ENCODE measurements around the gene NIPAL1. TPM values are rescaled to one million over a fixed set of nuclear protein-coding genes. Genes with fewer than 3 reads are reported as not detected.

Gene NIPAL1
- total and polyA plus RNA-seq, 2 experiments from 2014 or later: 0.95 to 3.7 TPM

- Histone ChIP-seq H3K79me2 (ENCODE audit: insufficient read depth) (no peaks in the 10 kb centered on the region), H3K4me1 (ENCODE audit: insufficient read depth) (no peaks in the 10 kb centered on the region), H3K9me2 (ENCODE audit: insufficient read depth) (no peaks in the 10 kb centered on the region), H2AFZ (no peak overlapping the region), H3F3A (ENCODE audit: insufficient read depth) (no peaks in the 10 kb centered on the region; the same call in 1 of the 2 replicates), H3K4me3 (no peak overlapping the region), H3K9me3 (ENCODE audit: low read depth) (no peaks in the 10 kb centered on the region), H3K9ac (no peak overlapping the region), H4K20me1 (ENCODE audit: insufficient read depth) (no peaks in the 10 kb centered on the region), H3K27ac (no peak overlapping the region), H3K27me3 (replicated peaks; ENCODE audit: insufficient read depth) (no peaks in the 10 kb centered on the region), H3K36me3 (ENCODE audit: low read depth) (no peaks in the 10 kb centered on the region), H3K4me2 (ENCODE audit: unreplicated experiment) (no peak overlapping the region)
- DNase-seq: no peak
- in situ Hi-C loops (cut with MboI): no loop called here
- no peak for TF ChIP-seq EZH2phosphoT487 (IDR thresholded peaks at IDR 0.05; ENCODE audit: insufficient read depth, low read depth)
- TF ChIP-seq EZH2 (IDR thresholded peaks at IDR 0.05; ENCODE audit: insufficient read depth, poor library complexity, severe bottlenecking): no peak
- 87 to 90% methylated on average over 4 of the region's 4 CpGs for WGBS, 2 experiments (ENCODE audit: low coverage in 1 of 2, low lambda C conversion rate in 2 of 2, missing lambda C conversion rate in 2 of 2)
Observed at GRCh38 chr4:48015216-48015615, 1.4 kb upstream of the NIPAL1 start.

- no peak overlapping the region for H3K27ac ChIP-seq
- peak overlapping the region; percentile 96 for H3K4me2 ChIP-seq (ENCODE audit: unreplicated experiment)
- H3K9me3 ChIP-seq (ENCODE audit: low read depth): no peaks in the 10 kb centered on the region
- no peaks in the 10 kb centered on the region; the same call in 1 of the 2 replicates for H3F3A ChIP-seq (ENCODE audit: insufficient read depth)
- no peaks in the 10 kb centered on the region for H3K79me2 ChIP-seq (ENCODE audit: insufficient read depth)
- no peak for DNase-seq
- peak overlapping the region; percentile 93 for H2AFZ ChIP-seq
- H3K27me3 ChIP-seq (replicated peaks; ENCODE audit: insufficient read depth): no peaks in the 10 kb centered on the region
- H3K36me3 ChIP-seq (ENCODE audit: low read depth): no peaks in the 10 kb centered on the region
- H3K9ac ChIP-seq: no peak overlapping the region
- in situ Hi-C loops (cut with MboI): no loop called here
- H4K20me1 ChIP-seq (ENCODE audit: insufficient read depth): no peaks in the 10 kb centered on the region
- no peak for TF ChIP-seq EZH2 (IDR thresholded peaks at IDR 0.05; ENCODE audit: insufficient read depth, poor library complexity, severe bottlenecking)
- TF ChIP-seq EZH2phosphoT487 (IDR thresholded peaks at IDR 0.05; ENCODE audit: insufficient read depth, low read depth): no peak
- no peaks in the 10 kb centered on the region for H3K9me2 ChIP-seq (ENCODE audit: insufficient read depth)
- H3K4me3 ChIP-seq: peak overlapping the region; percentile 83; the same call in 1 of the 2 replicates
- 76 to 78% methylated on average over 5 of the region's 5 CpGs for WGBS, 2 experiments (ENCODE audit: low coverage in 1 of 2, low lambda C conversion rate in 2 of 2, missing lambda C conversion rate in 2 of 2)
- H3K4me1 ChIP-seq (ENCODE audit: insufficient read depth): no peaks in the 10 kb centered on the region
Observed at GRCh38 chr4:48015678-48016077, 894 bp upstream of the NIPAL1 start.

GRCh38 chr4:48017108-48017571, 568 bp downstream of the NIPAL1 start:
- Histone ChIP-seq H3K27me3 (replicated peaks; ENCODE audit: insufficient read depth) (no peaks in the 10 kb centered on the region), H4K20me1 (ENCODE audit: insufficient read depth) (no peaks in the 10 kb centered on the region), H3K4me2 (ENCODE audit: unreplicated experiment) (peak overlapping the region; percentile 96), H3K4me3 (peak overlapping the region; percentile 83), H3K4me1 (ENCODE audit: insufficient read depth) (no peaks in the 10 kb centered on the region), H3K9me3 (ENCODE audit: low read depth) (no peaks in the 10 kb centered on the region), H3K79me2 (ENCODE audit: insufficient read depth) (no peaks in the 10 kb centered on the region), H3K9ac (peak overlapping the region; percentile 77), H3F3A (ENCODE audit: insufficient read depth) (no peaks in the 10 kb centered on the region; the same call in 1 of the 2 replicates), H2AFZ (peak overlapping the region; percentile 93), H3K36me3 (ENCODE audit: low read depth) (no peaks in the 10 kb centered on the region), H3K27ac (no peak overlapping the region), H3K9me2 (ENCODE audit: insufficient read depth) (no peaks in the 10 kb centered on the region)
- WGBS, 2 experiments (ENCODE audit: low coverage in 1 of 2, low lambda C conversion rate in 2 of 2, missing lambda C conversion rate in 2 of 2): 2 to 3% methylated on average over 25 to 35 of the region's 35 CpGs
- in situ Hi-C loops (cut with MboI): no loop called here
- TF ChIP-seq EZH2phosphoT487 (IDR thresholded peaks at IDR 0.05; ENCODE audit: insufficient read depth, low read depth) (no peak), EZH2 (IDR thresholded peaks at IDR 0.05; ENCODE audit: insufficient read depth, poor library complexity, severe bottlenecking) (no peak)
- peak; percentile 89 for DNase-seq

GRCh38 chr4:48018112-48018511, 1.5 kb downstream of the NIPAL1 start:
- Histone ChIP-seq H3K27me3 (replicated peaks; ENCODE audit: insufficient read depth) (no peaks in the 10 kb centered on the region), H3K4me2 (ENCODE audit: unreplicated experiment) (no peak overlapping the region), H2AFZ (no peak overlapping the region), H3F3A (ENCODE audit: insufficient read depth) (no peaks in the 10 kb centered on the region; the same call in 1 of the 2 replicates), H4K20me1 (ENCODE audit: insufficient read depth) (no peaks in the 10 kb centered on the region), H3K4me3 (no peak overlapping the region), H3K36me3 (ENCODE audit: low read depth) (no peaks in the 10 kb centered on the region), H3K9me2 (ENCODE audit: insufficient read depth) (no peaks in the 10 kb centered on the region), H3K4me1 (ENCODE audit: insufficient read depth) (no peaks in the 10 kb centered on the region), H3K79me2 (ENCODE audit: insufficient read depth) (no peaks in the 10 kb centered on the region), H3K9ac (no peak overlapping the region), H3K9me3 (ENCODE audit: low read depth) (no peaks in the 10 kb centered on the region), H3K27ac (no peak overlapping the region)
- 54 to 61% methylated on average over 2 of the region's 2 CpGs for WGBS, 2 experiments (ENCODE audit: low coverage in 1 of 2, low lambda C conversion rate in 2 of 2, missing lambda C conversion rate in 2 of 2)
- TF ChIP-seq EZH2phosphoT487 (IDR thresholded peaks at IDR 0.05; ENCODE audit: insufficient read depth, low read depth) (no peak), EZH2 (IDR thresholded peaks at IDR 0.05; ENCODE audit: insufficient read depth, poor library complexity, severe bottlenecking) (no peak)
- no peak for DNase-seq
- in situ Hi-C loops (cut with MboI): no loop called here
